OCI-M1 (cell line): ENCODE data around the gene GNB1.
A peak's percentile ranks its signal among the peaks of the same experiment; 100 is the strongest.

Source experiments
- DNase-seq: peaks from one replicate; lab custom pipeline; 2025; lab: John Stamatoyannopoulos, UW

Gene GNB1

GRCh38 chr1:1922956-1923833, 32.3 kb upstream of the GNB1 start:
- DNase-seq = no peak

GRCh38 chr1:1922702-1922955, 31.7 kb upstream of the GNB1 start:
- no peak for DNase-seq

GRCh38 chr1:1921901-1922701, 31.2 kb upstream of the GNB1 start:
- DNase-seq = no peak

- DNase-seq = no peak
These were observed 30.6 kb upstream of the GNB1 start for GRCh38 chr1:1921459-1921862.

- no peak for DNase-seq
These were observed 29.9 kb upstream of the GNB1 start for GRCh38 chr1:1920608-1921458.

- peak; percentile 17 for DNase-seq
These were observed 29.2 kb upstream of the GNB1 start for GRCh38 chr1:1920057-1920607.

GRCh38 chr1:1919304-1920056, 28.6 kb upstream of the GNB1 start:
- DNase-seq = peak; percentile 99

- no peak for DNase-seq
These were observed 28.0 kb upstream of the GNB1 start, which contains the start of gene TMEM52 for GRCh38 chr1:1918901-1919303. Gene TMEM52, minus strand, starts transcription at chr1:1919279. Its CDS starts 14 bp downstream, at chr1:1919265.

GRCh38 chr1:1917995-1918900, 27.4 kb upstream of the GNB1 start:
- no peak for DNase-seq

GRCh38 chr1:1917304-1917976, 26.6 kb upstream of the GNB1 start:
- DNase-seq = no peak

- no peak for DNase-seq
These were observed 26.0 kb upstream of the GNB1 start for GRCh38 chr1:1916851-1917251.

- no peak for DNase-seq
These were observed 25.3 kb upstream of the GNB1 start for GRCh38 chr1:1915911-1916840.

- DNase-seq = no peak
These were observed 24.2 kb upstream of the GNB1 start, which contains the start of gene CALML6 for GRCh38 chr1:1914971-1915692. Gene CALML6, plus strand, starts transcription at chr1:1915260. Its CDS starts 21 bp downstream, at chr1:1915281.

GRCh38 chr1:1914101-1914970, 23.4 kb upstream of the GNB1 start:
- DNase-seq = no peak

- DNase-seq = no peak
These were observed 20.6 kb upstream of the GNB1 start for GRCh38 chr1:1911350-1912041.
